ENCODE data around the gene NRG4. TPM values are rescaled to one million over a fixed set of nuclear protein-coding genes. Genes with fewer than 3 reads are reported as not detected.
"Not testable (repeated sequence)": the region's sequence is repeated elsewhere in the genome, so short reads cannot be mapped to it uniquely, and the experiment has no call there.

NRG4 gene
- total and polyA plus RNA-seq, 12 donors, result 0.19 TPM; not detected in 11

- no peak for TF ChIP-seq CTCF (IDR thresholded peaks at IDR 0.05)
- no peak overlapping the region for H3K4me3 ChIP-seq
- intact Hi-C loops (cut with DNase I), result loop anchor here in 1 of 10 donors (10.0 kb wide), 1 partner anchor 59 kb away; no protein-coding TSS in a partner anchor
- H3K27me3 ChIP-seq, result peaks cover 0 to 24% (median 7%) of the 10 kb centered on the region in 7 donors
- H3K9me3 ChIP-seq, result peaks cover 0 to 17% (median 0%) of the 10 kb centered on the region in 11 donors
- no peak for DNase-seq
- no peaks in the 10 kb centered on the region for H3K4me1 ChIP-seq
- ATAC-seq, result no peak
- 76 to 78% methylated on average over 1 of the region's 1 CpG for WGBS, 2 donors
- no peak overlapping the region for H3K27ac ChIP-seq
- no peaks in the 10 kb centered on the region for H3K36me3 ChIP-seq
Measured at GRCh38 chr15:76033438-76033837, 21.2 kb upstream of the NRG4 start.

DNA sequence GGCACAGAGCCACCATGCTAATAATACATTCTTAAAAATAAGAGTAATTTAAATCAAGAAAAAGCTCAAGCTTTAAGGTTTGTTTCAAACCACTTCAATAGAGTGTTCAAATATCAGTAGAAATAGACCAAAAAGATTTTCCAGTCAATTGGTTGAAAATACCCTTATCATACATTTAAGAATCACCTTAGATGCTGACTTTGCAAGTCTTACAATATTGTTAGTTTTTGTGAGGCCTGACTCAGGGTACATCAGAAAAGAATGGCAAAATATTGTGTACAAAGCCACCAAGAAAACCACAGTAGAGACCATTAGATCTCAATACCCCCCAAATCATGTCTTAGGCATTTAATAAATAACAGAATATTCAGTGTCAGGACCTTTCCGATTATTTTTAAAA lies 19.8 kb upstream of the NRG4 start:
- WGBS, 2 donors, result 87 to 93% methylated on average over 1 of the region's 1 CpG
- Histone ChIP-seq H3K4me1 (no peaks in the 10 kb centered on the region), H3K36me3 (no peaks in the 10 kb centered on the region), H3K4me3 (no peak overlapping the region), H3K9me3 (peaks cover 0 to 25% (median 0%) of the 10 kb centered on the region in 11 donors), H3K27ac (no peak overlapping the region), H3K27me3 (peaks cover 0 to 18% (median 7%) of the 10 kb centered on the region in 7 donors)
- intact Hi-C loops (cut with DNase I), result loop anchor here in 1 of 10 donors (10.0 kb wide), 1 partner anchor 57 kb away; no protein-coding TSS in a partner anchor
- ATAC-seq (no peak), DNase-seq (no peak)
- TF ChIP-seq CTCF (IDR thresholded peaks at IDR 0.05), result no peak

DNA sequence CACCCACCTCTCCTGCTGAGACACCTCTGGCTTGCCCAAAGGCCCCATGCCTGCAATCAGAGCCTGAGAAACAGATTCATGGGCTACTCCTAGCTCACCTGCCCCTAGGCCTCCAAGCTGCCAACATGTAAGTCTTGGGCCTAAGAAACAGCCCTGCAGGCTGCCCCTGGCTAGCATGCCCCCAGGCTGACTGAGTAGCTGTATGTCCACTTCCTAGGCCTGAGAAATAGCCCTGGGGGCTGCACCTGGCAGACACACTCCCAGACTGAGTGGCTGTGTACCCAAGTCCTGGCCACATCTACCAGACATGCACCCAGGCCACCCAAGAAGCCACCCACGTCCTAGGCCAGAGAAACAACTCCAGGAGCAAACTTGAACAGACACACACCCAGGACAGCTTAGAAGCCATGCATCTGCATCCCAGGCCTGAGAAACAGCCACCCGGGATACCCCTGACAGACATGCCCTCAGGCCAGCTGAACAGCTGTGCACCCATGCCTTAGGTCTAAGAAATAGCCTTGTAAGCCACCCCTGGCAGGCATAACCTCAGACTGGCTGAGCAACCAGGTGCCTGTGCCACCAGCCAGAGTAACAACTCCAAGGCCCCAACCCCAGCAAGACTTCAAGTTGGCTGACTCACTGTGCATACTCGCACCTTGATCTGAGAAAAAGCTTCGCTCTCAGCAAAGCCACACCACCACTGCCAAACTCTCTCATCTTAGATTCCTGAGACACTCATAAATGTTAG lies 12.0 kb upstream of the NRG4 start:
- intact Hi-C loops (cut with DNase I), result no loop called here
- no peak for DNase-seq
- Histone ChIP-seq H3K27ac (no peak overlapping the region), H3K4me1 (no peaks in the 10 kb centered on the region), H3K9me3 (peaks cover 0 to 36% (median 17%) of the 10 kb centered on the region in 11 donors), H3K27me3 (peaks cover 0 to 19% (median 7%) of the 10 kb centered on the region in 7 donors), H3K36me3 (no peaks in the 10 kb centered on the region), H3K4me3 (no peak overlapping the region)
- WGBS, 2 donors, result 83 to 84% methylated on average over 4 of the region's 4 CpGs
- no peak for ATAC-seq
- TF ChIP-seq CTCF (IDR thresholded peaks at IDR 0.05), result no peak

DNA sequence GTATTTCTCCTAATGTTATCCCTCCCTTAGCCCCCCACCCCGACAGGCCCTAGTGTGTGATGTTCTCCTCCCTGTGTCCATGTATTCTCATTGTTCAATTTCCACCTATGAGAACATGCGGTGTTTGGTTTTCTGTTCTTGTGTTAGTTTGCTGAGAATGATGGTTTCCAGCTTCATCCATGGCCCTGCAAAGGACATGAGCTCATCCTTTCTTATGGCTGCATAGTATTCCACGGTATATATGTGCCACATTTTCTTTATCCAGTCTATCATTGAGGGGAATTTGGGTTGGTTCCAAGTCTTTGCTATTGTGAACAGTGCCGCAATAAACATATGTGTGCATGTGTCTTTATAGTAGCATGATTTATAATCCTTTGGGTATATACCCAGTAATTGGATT lies 1.2 kb upstream of the NRG4 start:
- DNase-seq; ATAC-seq; H3K4me3 ChIP-seq; intact Hi-C loops (cut with DNase I); H3K36me3 ChIP-seq; H3K4me1 ChIP-seq; H3K27ac ChIP-seq: not testable (repeated sequence)
- 86 to 97% methylated on average over 4 of the region's 4 CpGs for WGBS, 2 donors
- peaks cover 0 to 30% (median 0%) of the 10 kb centered on the region in 11 donors for H3K9me3 ChIP-seq
- H3K27me3 ChIP-seq, result peaks cover 0 to 24% (median 13%) of the 10 kb centered on the region in 7 donors

- intact Hi-C loops (cut with DNase I), result no loop called here
- no peak for DNase-seq
- no peak for TF ChIP-seq CTCF (IDR thresholded peaks at IDR 0.05)
Measured at GRCh38 chr15:76010613-76011012, 1.6 kb downstream of the NRG4 start.

More at GRCh38 chr15:76010613-76011012, 1.6 kb downstream of the NRG4 start:
- Histone ChIP-seq H3K27ac (no peak overlapping the region), H3K4me1 (peaks cover 0 to 12% (median 0%) of the 10 kb centered on the region in 9 donors), H3K9me3 (peaks cover 0 to 14% (median 0%) of the 10 kb centered on the region in 11 donors), H3K36me3 (no peaks in the 10 kb centered on the region), H3K27me3 (peaks cover 0 to 27% (median 10%) of the 10 kb centered on the region in 7 donors), H3K4me3 (no peak overlapping the region)
- WGBS, 2 donors, result 66 to 67% methylated on average over 2 of the region's 2 CpGs
- no peak for ATAC-seq
